ENCODE data around the gene ARHGEF10L. TPM values are rescaled to one million over a fixed set of nuclear protein-coding genes. Genes with fewer than 3 reads are reported as not detected.

Gene ARHGEF10L
- total RNA-seq, 1 donor from 2014 or later = 25.7 TPM

- DNase-seq (ENCODE audit: low spot score in 2 of 2) = no peak
- FAIRE-seq = no peak
These were observed 5.9 kb downstream of the ARHGEF10L start for GRCh38 chr1:17545356-17545755.

DNA sequence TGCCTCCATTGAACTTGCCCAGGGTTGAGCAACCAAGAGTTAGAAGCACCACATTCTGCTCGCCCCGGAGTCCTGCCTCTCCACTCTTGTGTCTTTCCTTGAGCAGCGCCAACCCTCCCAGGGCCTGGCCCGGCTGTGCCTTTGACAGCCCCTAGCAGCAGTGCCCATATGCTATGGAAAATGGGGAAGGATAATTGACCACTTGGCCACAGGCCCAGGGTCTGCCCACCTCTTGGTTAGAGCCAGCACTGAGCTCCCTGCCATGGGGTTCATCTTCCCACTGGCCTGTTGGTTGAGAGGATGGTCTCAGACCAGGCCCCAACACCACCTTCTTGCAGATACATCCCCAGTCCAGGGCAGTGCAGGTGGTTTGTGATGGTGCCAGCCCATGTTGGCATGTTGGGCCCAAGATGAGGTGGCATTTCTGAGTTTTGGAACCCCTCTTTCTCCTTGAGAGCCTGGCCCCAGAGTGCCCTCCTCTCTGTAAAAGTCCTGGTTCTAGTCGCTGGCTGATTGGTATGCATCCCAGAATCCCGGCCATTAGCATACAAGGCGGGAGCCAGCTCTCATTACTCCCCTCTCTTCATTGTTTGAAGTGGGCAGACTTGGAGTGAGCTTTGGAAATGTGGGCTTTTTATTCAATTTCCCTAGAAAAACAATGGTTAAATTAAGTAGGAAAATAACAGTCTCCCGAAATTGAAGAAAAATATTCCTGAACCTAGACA lies 7.6 kb downstream of the ARHGEF10L start:
- FAIRE-seq = no peak
- DNase-seq (ENCODE audit: low spot score in 2 of 2) = no peak

DNA sequence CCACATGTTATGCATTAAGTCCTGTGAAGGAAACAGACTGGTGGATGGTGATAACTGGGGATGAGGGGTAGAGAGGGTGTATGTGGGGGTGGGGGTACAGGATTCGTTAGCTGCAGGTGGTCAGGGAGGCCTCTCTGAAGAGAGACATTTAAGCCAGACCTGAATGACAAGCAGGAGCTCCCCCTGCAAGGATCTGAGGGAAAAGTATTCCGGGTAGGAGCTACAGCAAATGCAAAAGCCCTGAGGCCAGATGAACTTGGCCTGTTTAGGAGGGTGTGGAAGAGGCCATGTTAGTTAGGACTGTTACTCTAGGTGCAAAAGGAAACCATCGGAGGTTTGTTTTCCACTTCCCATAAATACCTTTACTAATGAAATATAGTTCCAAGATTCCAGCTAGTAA lies 9.9 kb downstream of the ARHGEF10L start:
- no peak for FAIRE-seq
- no peak for DNase-seq (ENCODE audit: low spot score in 2 of 2)

DNA sequence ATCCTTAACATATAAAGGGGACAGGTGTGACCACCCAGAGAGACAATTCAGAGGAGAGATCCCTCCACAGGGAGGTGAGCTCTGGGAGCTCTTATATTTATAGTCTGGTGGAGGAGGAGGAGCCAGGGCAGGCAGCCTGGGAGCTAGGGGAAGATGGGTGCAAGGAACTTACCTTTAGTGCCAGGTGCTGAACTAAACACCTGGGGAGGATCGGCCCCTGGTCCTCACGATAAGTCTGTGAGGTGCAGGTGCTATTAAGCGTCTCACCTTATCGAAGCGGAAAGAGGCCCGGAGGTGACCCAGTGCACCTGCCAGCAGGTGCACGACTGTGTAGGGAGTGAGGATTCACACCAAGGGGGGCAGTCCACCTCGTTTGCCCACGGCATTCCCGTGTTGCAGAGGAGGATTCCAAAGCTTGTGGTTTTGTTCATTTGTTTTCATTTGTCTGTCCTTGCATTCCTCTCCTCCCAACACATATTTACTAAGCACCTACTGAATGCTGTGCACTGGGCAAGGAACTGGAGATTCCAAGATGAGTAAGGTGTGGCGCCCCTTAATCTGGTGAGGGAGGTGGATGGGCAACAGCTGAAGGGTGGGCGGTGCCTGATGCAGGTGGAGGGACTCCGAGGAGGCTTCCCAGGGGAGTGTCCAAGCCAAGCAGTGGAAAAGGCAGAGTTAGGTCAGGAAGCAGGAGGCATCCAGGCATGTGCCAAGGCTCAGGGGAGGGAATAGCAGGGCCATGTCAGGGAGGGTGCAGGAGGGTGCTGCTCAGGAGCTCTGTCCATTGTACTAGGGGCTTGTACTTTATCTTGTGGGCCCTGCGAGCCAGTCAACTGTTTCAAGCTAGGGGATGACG lies 11.5 kb downstream of the ARHGEF10L start:
- DNase-seq (ENCODE audit: low spot score in 2 of 2) = no peak
- FAIRE-seq = no peak

- DNase-seq (ENCODE audit: low spot score in 2 of 2) = no peak
- FAIRE-seq = no peak
These were observed 12.3 kb downstream of the ARHGEF10L start for GRCh38 chr1:17551755-17552234.

GRCh38 chr1:17553975-17554700 lies 14.6 kb downstream of the ARHGEF10L start:
- FAIRE-seq (no peak), DNase-seq (ENCODE audit: low spot score in 2 of 2) (no peak)

GRCh38 chr1:17554954-17555353 lies 15.5 kb downstream of the ARHGEF10L start:
- FAIRE-seq (no peak), DNase-seq (ENCODE audit: low spot score in 2 of 2) (no peak)

- no peak for DNase-seq (ENCODE audit: low spot score in 2 of 2)
These were observed 18.5 kb downstream of the ARHGEF10L start for GRCh38 chr1:17557986-17558385.

DNA sequence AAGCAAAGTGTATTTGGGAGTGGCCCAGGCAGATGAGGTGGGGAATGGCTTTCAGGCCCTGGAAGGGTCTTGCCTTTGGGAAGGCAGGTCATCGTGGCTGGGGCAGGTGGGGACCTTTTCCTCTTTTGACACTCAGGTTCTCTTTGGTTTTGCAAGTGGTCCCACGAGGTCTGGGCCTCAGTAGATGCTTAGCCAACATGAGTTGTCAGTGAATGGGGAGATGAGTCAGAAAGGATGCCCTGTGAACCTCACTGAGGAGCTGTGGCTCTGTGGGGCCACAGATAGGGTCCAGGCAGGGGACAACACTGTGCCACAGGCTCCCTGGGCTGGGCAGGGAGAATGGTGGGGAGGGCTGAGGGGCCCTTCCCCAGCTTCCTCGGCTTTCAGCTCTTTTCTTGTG lies 19.0 kb downstream of the ARHGEF10L start:
- DNase-seq (ENCODE audit: low spot score in 2 of 2) (no peak), FAIRE-seq (no peak)

More at GRCh38 chr1:17557986-17558385, 18.5 kb downstream of the ARHGEF10L start:
- no peak for FAIRE-seq

DNA sequence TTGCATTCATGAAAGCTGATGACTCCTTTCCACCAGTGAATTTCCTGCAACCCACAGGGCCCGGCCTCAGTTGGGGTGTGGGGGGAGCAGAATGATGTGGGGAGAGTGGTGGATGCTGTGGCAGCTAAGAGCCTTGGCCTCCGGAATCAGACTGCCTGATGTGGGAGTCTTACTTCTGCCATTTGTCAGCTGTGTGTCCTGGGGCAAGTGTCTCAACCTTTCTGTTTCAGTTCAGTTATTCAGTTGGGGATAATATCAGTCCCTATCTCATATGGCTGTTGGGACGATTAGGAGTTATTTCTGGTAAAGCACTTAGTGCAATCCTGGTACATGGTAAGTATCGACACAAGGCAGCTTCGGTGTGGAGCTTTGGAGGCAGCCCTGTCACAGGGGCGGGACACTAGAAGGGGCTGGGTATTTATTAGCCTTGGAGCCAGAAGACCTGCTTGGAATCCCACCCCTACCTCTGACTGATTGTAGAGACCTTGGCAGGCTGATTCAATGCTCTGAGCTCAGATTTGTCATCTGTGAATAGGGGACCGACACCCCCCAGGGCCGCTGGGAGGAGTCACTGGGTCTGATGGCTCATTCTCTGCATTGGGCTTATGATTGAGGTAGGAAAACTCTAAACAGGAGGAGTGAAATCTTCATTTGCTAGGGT lies 19.6 kb downstream of the ARHGEF10L start:
- no peak for FAIRE-seq
- DNase-seq (ENCODE audit: low spot score in 2 of 2) = no peak

GRCh38 chr1:17559615-17560419 lies 20.3 kb downstream of the ARHGEF10L start:
- no peak for DNase-seq (ENCODE audit: low spot score in 2 of 2)
- no peak for FAIRE-seq

- FAIRE-seq (no peak), DNase-seq (ENCODE audit: low spot score in 2 of 2) (no peak)
These were observed 21.7 kb downstream of the ARHGEF10L start for GRCh38 chr1:17561247-17561548.

GRCh38 chr1:17561561-17561985 lies 22.1 kb downstream of the ARHGEF10L start:
- FAIRE-seq = no peak
- no peak for DNase-seq (ENCODE audit: low spot score in 2 of 2)

DNA sequence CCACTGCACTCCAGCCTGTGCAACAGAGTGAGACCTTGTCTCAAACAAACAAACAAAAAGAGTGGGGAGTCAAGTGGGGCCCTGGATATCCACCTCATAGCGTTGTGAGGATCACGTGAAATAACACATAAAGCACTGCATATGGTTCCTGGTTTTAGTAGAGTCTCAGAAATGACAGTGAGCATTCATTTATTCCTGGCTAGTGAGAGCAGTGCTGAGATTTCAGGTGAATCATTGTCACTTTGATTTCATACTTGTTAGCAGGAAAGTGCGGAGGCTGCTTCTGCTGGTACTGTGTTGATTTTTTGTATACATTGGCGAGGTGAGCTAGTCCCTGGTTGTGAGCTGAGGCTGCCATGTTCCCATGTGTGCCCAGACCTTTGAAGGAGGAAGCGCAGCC lies 22.9 kb downstream of the ARHGEF10L start:
- FAIRE-seq = no peak
- no peak for DNase-seq (ENCODE audit: low spot score in 2 of 2)

DNA sequence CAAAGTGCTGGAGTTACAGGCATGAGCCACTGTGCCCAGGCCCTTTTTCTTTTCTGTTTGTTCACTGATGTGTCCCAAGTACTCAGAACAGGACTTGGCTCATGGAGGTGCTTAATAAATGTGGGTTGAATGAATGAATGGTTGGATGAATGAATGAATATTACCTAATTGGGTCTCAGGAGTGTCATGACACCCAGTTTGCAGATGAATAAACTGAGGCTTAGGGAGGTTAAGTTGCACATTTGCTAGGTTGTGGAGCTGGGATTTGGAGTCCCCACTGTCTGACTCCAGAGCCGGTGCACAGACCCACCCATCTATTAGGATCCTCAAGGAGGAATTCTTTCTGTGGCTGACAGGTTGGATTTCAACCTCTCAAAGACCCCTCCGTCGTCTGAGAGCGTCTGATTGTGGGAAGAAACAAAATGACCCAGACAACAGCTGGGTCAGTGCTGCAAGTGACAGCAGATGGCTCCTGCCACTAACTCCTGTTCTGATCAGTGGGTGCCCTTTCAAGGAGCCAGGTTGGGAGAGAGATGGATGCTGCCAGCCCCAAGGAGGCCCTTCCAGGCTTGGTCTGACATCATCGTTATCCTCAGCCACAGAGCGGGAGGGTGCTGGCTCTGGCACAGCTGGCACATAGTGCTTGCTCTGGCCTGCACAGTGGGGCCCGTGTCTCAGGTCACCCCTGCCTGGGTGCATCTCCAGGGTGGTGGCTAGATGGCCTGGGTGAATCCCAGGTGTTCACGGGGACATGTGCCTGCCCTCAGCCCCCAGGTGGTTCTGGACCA lies 24.2 kb downstream of the ARHGEF10L start:
- DNase-seq (ENCODE audit: low spot score in 2 of 2) = no peak
- no peak for FAIRE-seq

- DNase-seq (ENCODE audit: low spot score in 2 of 2) (no peak), FAIRE-seq (no peak)
These were observed 25.2 kb downstream of the ARHGEF10L start for GRCh38 chr1:17564458-17565393.

DNA sequence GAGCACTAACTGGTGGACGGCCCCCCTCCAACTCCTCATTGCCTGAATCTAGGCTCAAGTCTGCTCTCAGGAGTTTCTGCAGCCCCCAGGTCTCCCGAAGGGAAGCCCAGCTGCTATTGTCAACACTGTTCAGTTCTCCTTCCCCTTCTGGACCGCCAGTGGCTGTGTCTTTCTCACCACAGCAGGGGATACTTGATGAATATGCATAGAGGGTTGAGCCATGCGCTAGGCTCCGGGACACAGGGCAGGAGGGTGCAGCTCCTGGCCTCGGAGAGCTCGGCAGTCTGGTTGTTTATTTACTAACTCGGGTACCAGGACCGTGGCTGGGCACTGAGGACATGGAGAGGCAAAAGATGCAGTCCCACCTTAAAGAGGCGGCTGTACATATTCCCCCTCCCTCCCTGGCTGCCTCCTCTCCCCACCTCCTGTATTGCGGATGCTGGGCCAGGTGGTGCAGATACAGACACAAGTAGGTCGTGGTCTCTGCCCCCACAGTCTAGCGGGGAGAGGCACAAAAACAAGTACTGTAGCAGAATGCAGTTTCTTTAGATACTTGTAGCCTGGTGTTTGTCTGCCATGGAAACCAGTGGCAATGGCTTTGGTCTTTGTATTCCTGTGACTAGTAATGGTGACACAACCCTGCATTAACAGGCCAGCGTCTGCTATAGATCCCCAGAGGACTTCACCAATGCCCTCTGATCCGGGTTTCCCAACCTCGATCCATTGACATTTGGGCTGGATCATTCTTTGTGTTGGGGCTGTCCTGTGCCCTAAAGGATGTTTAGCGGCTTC lies 26.2 kb downstream of the ARHGEF10L start:
- no peak for DNase-seq (ENCODE audit: low spot score in 2 of 2)

More for the DNA sequence above, 26.2 kb downstream of the ARHGEF10L start:
- FAIRE-seq = no peak

All from frontal cortex (tissue), 4 donors.